ENCODE results near the gene ALDH16A1. TPM values are rescaled to one million over a fixed set of nuclear protein-coding genes. Genes with fewer than 3 reads are reported as not detected.

ALDH16A1 gene
- total and polyA plus RNA-seq, 10 of the 15 experiments (the other 5 are each of a cell fraction or from before 2014, with no cell fraction given): 1.7 to 49.3 (median 18.1) TPM

DNA sequence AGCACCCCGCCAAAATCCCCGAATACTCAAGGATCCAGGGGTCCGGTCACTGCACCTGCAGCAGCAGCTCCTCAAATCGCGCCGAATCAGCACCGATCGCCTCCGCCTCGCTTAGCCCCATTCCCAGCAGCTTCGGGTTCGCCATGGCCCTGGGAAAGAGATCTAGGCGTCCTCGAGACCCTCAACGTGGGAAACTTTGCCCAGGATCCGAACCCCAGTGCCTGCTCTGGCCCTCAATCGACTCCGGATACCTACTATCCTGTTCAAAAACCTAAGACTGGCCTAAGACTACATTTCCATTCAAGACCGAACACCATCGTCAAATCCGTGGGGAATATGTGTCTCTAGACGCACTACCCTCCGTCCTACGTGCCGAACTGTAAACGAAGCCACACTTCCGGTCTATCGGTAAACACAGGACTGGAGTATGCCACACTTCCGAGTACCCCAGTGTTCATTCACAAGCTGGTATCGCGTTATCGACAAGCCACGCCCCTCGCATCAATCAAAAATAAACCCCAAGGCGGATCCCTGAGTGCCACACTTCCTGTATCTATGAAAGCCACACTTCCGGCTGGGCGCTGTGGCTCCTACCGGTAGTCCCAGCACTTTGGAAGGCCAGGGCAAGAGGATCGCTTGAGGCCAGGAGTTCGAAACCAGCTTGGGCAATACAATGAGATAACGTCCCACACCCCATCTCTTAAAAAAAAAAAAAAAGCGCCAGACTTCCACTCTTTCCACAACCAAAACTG lies 1.4 kb upstream of the ALDH16A1 start, which contains the start of gene PIH1D1 (continued):
- TF ChIP-seq ZSCAN29 (IDR thresholded peaks at IDR 0.05) (no peak), HDAC2 (IDR thresholded peaks at IDR 0.05) (no peak), CBFB (IDR thresholded peaks at IDR 0.05; ENCODE audit: low read depth) (peak; percentile 75; the same call in 1 of the 2 replicates), KLF5 (IDR thresholded peaks at IDR 0.05; ENCODE audit: partially characterized antibody) (no peak), EP300 (IDR thresholded peaks at IDR 0.05; ENCODE audit: borderline replicate concordance in 1 of 2, control insufficient read depth in 1 of 2, low read depth in 2 of 2, low read length in 2 of 2) (no peak), EGR1 (IDR thresholded peaks at IDR 0.05; ENCODE audit: borderline replicate concordance in 1 of 2, low read depth in 2 of 2, low read length in 2 of 2) (no peak), SMAD5 (IDR thresholded peaks at IDR 0.05; ENCODE audit: low read depth) (peak; percentile 74), GABPA (IDR thresholded peaks at IDR 0.05; ENCODE audit: low read depth) (peak; percentile 96), ZNF207 (IDR thresholded peaks at IDR 0.05; ENCODE audit: borderline replicate concordance) (peak; percentile 41; the same call in 1 of the 2 replicates), CREB1 (IDR thresholded peaks at IDR 0.05; ENCODE audit: low read depth) (peak; percentile 60), MYB (IDR thresholded peaks at IDR 0.05; ENCODE audit: borderline replicate concordance, low read depth, low read length) (no peak), WRNIP1 (IDR thresholded peaks at IDR 0.05; ENCODE audit: borderline replicate concordance, low read depth, low read length) (no peak), DPF2 (IDR thresholded peaks at IDR 0.05) (0 out of 2 replicates have a peak, but pooled peaks have one; percentile 25), BCL11A (IDR thresholded peaks at IDR 0.05; ENCODE audit: low read depth, low read length) (0 out of 2 replicates have a peak, but pooled peaks have one; percentile 8), IRF4 (IDR thresholded peaks at IDR 0.05; ENCODE audit: low read depth, low read length) (no peak)
- TF ChIP-seq, protein P1, sequence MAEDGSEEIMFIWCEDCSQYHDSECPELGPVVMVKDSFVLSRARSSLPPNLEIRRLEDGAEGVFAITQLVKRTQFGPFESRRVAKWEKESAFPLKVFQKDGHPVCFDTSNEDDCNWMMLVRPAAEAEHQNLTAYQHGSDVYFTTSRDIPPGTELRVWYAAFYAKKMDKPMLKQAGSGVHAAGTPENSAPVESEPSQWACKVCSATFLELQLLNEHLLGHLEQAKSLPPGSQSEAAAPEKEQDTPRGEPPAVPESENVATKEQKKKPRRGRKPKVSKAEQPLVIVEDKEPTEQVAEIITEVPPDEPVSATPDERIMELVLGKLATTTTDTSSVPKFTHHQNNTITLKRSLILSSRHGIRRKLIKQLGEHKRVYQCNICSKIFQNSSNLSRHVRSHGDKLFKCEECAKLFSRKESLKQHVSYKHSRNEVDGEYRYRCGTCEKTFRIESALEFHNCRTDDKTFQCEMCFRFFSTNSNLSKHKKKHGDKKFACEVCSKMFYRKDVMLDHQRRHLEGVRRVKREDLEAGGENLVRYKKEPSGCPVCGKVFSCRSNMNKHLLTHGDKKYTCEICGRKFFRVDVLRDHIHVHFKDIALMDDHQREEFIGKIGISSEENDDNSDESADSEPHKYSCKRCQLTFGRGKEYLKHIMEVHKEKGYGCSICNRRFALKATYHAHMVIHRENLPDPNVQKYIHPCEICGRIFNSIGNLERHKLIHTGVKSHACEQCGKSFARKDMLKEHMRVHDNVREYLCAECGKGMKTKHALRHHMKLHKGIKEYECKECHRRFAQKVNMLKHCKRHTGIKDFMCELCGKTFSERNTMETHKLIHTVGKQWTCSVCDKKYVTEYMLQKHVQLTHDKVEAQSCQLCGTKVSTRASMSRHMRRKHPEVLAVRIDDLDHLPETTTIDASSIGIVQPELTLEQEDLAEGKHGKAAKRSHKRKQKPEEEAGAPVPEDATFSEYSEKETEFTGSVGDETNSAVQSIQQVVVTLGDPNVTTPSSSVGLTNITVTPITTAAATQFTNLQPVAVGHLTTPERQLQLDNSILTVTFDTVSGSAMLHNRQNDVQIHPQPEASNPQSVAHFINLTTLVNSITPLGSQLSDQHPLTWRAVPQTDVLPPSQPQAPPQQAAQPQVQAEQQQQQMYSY (CRISPR knock-in tag; IDR thresholded peaks at IDR 0.05): no peak
- TF ChIP-seq, protein P2, sequence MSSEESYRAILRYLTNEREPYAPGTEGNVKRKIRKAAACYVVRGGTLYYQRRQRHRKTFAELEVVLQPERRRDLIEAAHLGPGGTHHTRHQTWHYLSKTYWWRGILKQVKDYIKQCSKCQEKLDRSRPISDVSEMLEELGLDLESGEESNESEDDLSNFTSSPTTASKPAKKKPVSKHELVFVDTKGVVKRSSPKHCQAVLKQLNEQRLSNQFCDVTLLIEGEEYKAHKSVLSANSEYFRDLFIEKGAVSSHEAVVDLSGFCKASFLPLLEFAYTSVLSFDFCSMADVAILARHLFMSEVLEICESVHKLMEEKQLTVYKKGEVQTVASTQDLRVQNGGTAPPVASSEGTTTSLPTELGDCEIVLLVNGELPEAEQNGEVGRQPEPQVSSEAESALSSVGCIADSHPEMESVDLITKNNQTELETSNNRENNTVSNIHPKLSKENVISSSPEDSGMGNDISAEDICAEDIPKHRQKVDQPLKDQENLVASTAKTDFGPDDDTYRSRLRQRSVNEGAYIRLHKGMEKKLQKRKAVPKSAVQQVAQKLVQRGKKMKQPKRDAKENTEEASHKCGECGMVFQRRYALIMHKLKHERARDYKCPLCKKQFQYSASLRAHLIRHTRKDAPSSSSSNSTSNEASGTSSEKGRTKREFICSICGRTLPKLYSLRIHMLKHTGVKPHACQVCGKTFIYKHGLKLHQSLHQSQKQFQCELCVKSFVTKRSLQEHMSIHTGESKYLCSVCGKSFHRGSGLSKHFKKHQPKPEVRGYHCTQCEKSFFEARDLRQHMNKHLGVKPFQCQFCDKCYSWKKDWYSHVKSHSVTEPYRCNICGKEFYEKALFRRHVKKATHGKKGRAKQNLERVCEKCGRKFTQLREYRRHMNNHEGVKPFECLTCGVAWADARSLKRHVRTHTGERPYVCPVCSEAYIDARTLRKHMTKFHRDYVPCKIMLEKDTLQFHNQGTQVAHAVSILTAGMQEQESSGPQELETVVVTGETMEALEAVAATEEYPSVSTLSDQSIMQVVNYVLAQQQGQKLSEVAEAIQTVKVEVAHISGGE (CRISPR knock-in tag; IDR thresholded peaks at IDR 0.05): peak; percentile 53; the same call in 1 of the 2 replicates
- TF ChIP-seq, protein P3, sequence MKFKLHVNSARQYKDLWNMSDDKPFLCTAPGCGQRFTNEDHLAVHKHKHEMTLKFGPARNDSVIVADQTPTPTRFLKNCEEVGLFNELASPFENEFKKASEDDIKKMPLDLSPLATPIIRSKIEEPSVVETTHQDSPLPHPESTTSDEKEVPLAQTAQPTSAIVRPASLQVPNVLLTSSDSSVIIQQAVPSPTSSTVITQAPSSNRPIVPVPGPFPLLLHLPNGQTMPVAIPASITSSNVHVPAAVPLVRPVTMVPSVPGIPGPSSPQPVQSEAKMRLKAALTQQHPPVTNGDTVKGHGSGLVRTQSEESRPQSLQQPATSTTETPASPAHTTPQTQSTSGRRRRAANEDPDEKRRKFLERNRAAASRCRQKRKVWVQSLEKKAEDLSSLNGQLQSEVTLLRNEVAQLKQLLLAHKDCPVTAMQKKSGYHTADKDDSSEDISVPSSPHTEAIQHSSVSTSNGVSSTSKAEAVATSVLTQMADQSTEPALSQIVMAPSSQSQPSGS (IDR thresholded peaks at IDR 0.05; ENCODE audit: low read length): no peak
- TF ChIP-seq, protein P4, sequence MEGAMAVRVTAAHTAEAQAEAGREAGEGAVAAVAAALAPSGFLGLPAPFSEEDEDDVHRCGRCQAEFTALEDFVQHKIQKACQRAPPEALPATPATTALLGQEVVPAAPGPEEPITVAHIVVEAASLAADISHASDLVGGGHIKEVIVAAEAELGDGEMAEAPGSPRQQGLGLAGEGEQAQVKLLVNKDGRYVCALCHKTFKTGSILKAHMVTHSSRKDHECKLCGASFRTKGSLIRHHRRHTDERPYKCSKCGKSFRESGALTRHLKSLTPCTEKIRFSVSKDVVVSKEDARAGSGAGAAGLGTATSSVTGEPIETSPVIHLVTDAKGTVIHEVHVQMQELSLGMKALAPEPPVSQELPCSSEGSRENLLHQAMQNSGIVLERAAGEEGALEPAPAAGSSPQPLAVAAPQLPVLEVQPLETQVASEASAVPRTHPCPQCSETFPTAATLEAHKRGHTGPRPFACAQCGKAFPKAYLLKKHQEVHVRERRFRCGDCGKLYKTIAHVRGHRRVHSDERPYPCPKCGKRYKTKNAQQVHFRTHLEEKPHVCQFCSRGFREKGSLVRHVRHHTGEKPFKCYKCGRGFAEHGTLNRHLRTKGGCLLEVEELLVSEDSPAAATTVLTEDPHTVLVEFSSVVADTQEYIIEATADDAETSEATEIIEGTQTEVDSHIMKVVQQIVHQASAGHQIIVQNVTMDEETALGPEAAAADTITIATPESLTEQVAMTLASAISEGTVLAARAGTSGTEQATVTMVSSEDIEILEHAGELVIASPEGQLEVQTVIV (IDR thresholded peaks at IDR 0.05; ENCODE audit: borderline replicate concordance, partially characterized antibody): no peak

Data from GM12878 (cell line).